Stimulated activated CD8-positive, alpha-beta memory T cell treated with anti-CD3 and anti-CD28 coated beads, Interleukin-4, amount 100 ng/mL, for 4 hours (primary cell): ENCODE results near the gene PPP1R27.

ENCODE experiments used
- DNase-seq, 2 donors: peaks; one replicate each; pipeline ENCODE4 v3.0.0-alpha.2; 2020; ENCODE audit warnings: low read depth in 2 of 2, low spot score in 1 of 2

The PPP1R27 gene

DNA sequence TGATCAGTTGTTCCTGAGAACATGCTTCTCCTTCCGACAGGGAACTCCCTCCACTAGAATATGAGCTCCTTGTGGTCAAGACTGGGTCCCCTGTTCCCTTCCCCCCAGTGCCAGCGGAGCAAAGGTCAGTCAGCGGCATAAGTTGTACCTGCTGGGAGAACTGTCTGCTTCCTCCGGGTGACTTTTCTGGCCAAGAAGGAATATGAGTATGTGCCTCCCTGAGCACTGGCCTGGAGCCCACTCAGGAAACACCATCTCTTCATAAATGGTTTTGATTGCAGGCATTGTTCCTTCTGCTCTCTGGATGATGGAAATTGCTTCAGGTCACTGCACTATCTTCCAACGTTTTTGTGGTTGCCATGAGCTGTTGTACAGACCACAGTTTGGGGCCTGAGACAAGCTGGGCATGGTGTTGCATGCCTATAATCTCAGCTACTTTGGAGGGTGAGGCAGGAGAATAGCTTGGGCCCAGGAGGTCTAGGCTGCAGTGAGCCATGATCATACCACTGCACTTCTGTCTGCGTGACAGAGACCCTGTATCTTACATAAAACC is 28.3 kb upstream of the PPP1R27 start:
- DNase-seq = no peak

- DNase-seq = peak; percentile 97 to 99
Measured at GRCh38 chr17:81860756-81861568, 26.1 kb upstream of the PPP1R27 start.

- DNase-seq = no peak
Measured at GRCh38 chr17:81859906-81860755, 25.3 kb upstream of the PPP1R27 start, which contains the start of gene P4HB. Gene P4HB, minus strand, starts transcription at chr17:81860535. Its CDS starts 64 bp downstream, at chr17:81860471.

GRCh38 chr17:81858967-81859905 is 24.4 kb upstream of the PPP1R27 start:
- no peak for DNase-seq

DNA sequence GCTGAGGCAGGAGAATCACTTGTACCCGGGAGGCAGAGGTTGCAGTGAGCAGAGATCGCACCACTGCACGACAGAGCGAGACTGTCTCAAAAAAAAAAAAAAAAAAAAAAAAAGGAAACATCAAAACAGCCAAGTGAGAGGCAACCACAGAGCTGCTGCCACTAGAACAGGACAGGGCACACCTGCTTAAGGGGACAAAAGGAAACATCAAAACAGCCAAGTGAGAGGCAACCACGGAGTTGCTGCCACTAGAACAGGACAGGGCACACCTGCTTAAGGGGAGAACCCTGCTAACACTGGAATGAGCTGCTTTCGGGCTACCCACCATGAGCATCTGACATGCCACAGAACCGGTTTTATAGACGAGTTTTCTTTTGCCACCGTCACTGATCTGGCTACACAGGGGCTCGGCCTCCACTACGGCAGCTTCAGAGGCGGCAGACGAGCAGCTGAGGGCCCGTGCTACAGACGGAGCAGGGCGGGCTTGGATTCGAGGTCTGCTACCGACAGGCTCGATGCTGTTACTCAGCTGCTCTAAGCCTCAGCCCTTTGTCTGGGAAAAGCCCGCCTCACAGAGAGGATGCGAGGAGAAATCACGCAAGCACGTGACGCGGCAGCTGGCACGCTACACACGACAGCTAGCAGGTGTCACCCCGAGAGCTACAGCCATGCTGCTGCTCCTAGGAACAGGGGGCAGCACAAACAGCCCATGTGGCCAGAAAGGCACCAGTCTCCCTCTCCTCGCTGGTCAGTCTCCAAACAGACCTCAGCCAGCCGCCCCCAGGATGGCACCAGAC is 23.5 kb upstream of the PPP1R27 start:
- no peak for DNase-seq

- DNase-seq = no peak
Measured at GRCh38 chr17:81854974-81855774, 20.3 kb upstream of the PPP1R27 start.

- no peak for DNase-seq
Measured at GRCh38 chr17:81852237-81852636, 17.4 kb upstream of the PPP1R27 start.

DNA sequence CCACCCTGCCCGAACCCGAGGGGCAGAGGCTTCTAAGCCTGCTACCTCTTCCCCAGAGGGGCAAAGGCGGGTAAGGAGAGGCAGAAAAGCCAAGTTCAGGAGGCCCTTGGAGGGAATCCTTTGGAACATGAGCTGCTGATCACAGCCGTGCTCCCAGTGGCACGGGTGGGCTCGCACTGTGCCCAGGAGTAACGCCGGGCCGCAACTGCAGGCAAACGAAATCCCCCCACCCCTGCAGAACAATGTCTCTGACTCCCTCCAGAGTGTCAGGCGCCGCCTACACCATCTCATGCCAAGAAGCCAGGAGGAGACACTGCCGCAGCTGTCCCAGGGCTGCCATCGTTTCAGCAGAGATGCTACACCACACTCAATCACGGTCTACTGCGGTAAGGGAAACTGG is 16.6 kb upstream of the PPP1R27 start:
- no peak for DNase-seq

DNA sequence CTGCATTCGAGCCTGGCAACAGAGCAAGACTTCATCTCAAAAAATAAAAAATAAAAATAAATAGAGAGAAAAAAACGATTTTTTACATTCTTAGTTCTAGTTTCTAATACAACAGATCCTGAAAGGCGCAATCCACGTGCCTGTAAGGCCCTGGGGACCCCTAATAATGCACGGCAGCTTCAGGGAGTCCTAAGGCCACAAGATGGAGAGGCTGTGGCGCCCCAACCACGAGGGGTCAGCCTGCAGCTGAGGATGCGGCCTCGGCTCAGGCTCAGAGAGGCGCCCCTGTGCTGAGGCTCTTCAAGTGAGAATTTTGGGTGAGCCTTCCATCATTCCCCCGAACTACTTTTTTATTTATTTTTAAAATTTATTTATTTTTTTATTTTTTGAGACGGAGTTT is 14.6 kb upstream of the PPP1R27 start:
- DNase-seq = no peak

- DNase-seq = no peak
Measured at GRCh38 chr17:81846743-81847689, 12.2 kb upstream of the PPP1R27 start.

DNA sequence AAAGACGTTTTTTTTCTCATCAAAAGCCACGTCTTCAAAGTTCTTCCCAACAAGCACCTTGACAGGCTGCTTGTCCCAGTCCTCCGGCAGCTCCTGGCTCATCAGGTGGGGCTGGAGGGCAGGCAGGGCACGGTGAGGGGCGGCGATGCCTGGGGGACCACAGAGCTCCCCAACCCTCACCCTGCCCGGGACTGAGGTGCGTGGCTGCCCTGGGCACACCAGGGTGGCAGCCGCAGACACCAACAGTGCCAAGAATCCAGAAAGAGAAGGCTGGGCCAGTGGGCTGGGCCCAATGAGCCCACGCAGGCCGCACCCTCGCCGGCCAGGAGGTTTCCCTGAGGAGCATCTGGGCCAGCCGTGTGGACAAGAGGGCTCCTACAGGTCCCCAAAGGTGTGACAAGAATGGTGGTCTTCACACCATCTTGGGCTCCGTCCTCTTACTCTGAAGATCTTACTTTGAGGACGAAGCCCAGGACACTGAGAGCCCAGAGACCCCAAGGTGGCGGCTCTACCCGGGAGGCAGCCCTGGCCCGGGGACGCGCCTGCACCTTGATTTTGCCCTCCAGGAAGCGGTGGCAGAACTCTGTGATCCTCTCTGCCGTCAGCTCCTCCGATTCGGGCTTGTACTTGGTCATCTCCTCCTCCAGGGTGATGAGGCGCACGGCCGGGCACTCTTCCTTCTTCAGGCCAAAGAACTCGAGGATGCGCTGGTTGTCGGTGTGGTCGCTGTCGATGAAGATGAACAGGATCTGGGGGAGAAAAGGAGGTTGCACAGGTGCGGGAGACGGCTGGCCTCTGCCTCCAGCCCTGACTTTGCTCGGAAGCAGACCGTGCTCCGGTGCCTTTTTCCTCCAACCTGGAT is 11.3 kb upstream of the PPP1R27 start:
- DNase-seq = no peak

GRCh38 chr17:81845361-81845760 is 10.5 kb upstream of the PPP1R27 start:
- no peak for DNase-seq

GRCh38 chr17:81844887-81845286 is 10.0 kb upstream of the PPP1R27 start:
- DNase-seq = no peak

DNA sequence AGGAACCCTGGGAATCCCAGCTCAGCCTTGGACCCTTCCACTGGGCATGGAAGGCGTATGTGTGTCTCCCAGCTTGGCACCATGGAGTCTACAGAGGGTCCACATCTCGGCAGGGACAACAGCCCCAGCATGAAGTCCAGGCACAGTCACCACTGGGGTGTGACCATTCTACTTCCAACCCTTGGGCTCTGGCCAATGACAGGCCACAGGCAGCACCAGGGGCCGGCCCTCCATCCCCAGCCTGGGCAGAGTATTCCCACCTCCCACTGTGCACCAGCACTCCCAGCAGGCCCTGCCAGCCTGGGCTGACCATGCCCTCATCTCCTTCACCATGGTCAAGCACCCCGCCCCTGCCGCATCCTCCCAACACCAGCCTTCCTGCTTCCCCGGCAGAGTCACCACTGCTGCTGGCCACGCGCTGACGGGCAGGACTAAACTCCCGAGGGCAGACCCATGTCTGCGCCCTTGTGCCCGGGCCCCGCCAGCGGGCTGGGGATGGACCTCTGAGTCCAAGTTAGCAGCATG is 9.5 kb upstream of the PPP1R27 start:
- no peak for DNase-seq

DNA sequence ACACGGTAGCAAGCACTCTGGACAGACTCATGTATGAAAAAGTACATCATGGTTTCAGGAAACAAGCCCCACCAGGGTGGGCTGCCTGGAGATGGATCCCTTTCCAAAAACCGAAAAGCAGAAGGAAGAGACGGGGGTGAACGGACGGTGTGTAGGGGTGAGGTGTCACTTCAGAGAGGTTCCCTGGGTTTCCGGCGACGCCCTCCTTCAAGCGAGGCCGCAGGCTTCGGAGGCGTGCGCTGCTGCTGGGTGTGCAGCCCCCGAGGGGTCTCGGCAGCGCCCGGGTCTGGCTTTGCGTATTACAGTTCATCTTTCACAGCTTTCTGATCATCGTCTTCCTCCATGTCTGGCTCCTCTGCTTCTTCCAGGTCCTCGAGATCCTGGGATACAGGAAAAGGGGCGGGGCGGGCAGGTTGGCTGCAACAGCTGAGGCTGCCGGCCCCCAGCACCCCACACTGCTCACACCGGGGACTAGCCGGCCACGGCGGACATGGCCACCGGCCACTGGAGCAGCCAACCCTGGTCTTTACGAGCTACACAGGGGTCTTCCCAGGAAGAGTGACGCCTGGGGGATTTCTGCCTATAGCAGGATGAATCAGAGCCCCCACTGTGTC is 9.0 kb upstream of the PPP1R27 start:
- no peak for DNase-seq

DNA sequence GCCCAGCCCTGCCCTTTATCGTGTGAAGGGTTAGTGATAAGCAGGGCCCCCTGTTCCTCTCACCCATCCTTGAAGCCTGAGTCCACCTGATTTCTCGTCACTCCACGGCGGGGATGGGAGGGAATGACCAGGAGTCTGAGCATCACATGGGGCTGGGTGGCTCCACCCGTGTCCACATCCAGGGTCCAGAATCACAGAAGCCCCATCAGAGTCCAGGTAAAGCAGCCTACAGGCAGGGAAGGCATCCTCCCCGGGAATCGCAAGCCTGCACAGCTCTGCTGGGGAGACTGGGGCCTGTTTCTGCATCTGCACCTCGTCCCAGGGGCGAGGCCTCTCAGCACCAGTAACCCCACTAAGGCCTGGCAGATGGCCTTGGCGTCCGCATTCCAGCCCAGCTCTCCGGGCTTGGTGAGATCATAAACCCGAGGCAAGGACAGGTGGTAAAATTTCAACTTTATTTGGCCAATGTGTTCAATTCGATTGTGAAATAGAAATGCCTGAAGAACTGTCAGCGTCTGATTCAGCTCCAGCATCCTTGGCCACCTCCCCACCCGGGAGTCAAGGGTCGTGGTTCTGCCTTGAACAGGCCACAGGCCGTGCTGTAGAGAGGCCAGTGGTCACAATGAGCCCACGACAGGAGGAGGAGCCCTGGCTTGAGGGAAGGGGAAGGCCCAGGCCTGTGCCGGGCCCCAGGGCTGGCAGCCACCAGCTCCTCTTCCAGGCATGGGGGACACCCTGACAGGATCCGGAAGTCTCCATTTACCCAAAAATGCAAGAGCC is 8.1 kb upstream of the PPP1R27 start:
- DNase-seq = no peak
